Osteocyte (in vitro differentiated cells): ENCODE data around the gene STARD10. TPM values are rescaled to one million over a fixed set of nuclear protein-coding genes. Genes with fewer than 3 reads are reported as not detected.

ENCODE experiments used
- DNase-seq: peaks from one replicate; pipeline ENCODE4 v3.0.0; 2021; ENCODE audit warnings: mixed read lengths; ENCODE audit not compliant: unreplicated experiment; ENCODE audit errors: extremely low spot score
- H3K27ac Mint-ChIP-seq: one replicate; pipeline ENCODE4 v1.8.0; 2021; ENCODE audit warnings: mild to moderate bottlenecking, mixed read lengths; ENCODE audit not compliant: unreplicated experiment
- H3K27me3 Mint-ChIP-seq: one replicate; pipeline ENCODE4 v1.8.0; 2021; ENCODE audit warnings: mixed read lengths; ENCODE audit not compliant: unreplicated experiment
- H3K36me3 Mint-ChIP-seq: one replicate; pipeline ENCODE4 v1.8.0; 2021; ENCODE audit warnings: mixed read lengths; ENCODE audit not compliant: unreplicated experiment
- H3K4me1 Mint-ChIP-seq: one replicate; pipeline ENCODE4 v1.8.0; 2021; ENCODE audit warnings: mixed read lengths; ENCODE audit not compliant: unreplicated experiment
- H3K4me3 Mint-ChIP-seq: one replicate; pipeline ENCODE4 v1.8.0; 2021; ENCODE audit warnings: mild to moderate bottlenecking, moderate library complexity, mixed read lengths; ENCODE audit not compliant: unreplicated experiment
- H3K9me3 Mint-ChIP-seq: one replicate; pipeline ENCODE4 v1.8.0; 2021; ENCODE audit warnings: mixed read lengths; ENCODE audit not compliant: unreplicated experiment
- CTCF ChIP-seq: fragments of 200-600 bp; sonication (generic); IDR thresholded peaks from 2 replicates; pipeline ENCODE4 v1.5.0; 2021; ENCODE audit warnings: antibody characterized with exemption, mild to moderate bottlenecking, moderate library complexity
- total RNA-seq: library from RNA; stranded (reverse); gene quantifications from 2 replicates; pipeline ENCODE4 v1.2.1, GENCODE V29; 2021

Gene STARD10
- total RNA-seq, 1 donor from 2014 or later: 27.7 TPM

- DNase-seq: no peak
- Mint-ChIP-seq H3K27ac (peak overlapping the region; percentile 74), H3K9me3 (no peaks in the 10 kb centered on the region), H3K4me3 (no peak overlapping the region), H3K27me3 (no peaks in the 10 kb centered on the region), H3K4me1 (peaks cover 45% of the 10 kb centered on the region), H3K36me3 (no peaks in the 10 kb centered on the region)
- TF ChIP-seq CTCF: no peak
Measured at GRCh38 chr11:72741429-72741833, 52.4 kb downstream of the STARD10 start.

- Mint-ChIP-seq H3K36me3 (no peaks in the 10 kb centered on the region), H3K4me1 (peaks cover 48% of the 10 kb centered on the region), H3K4me3 (no peak overlapping the region), H3K27me3 (no peaks in the 10 kb centered on the region), H3K9me3 (no peaks in the 10 kb centered on the region), H3K27ac (peak overlapping the region; percentile 74)
- DNase-seq: no peak
- TF ChIP-seq CTCF: no peak
Measured at GRCh38 chr11:72740562-72741428, 53.1 kb downstream of the STARD10 start.

GRCh38 chr11:72740060-72740424 lies 53.8 kb downstream of the STARD10 start:
- no peak for DNase-seq
- no peaks in the 10 kb centered on the region for H3K27me3 Mint-ChIP-seq
- H3K27ac Mint-ChIP-seq: no peak overlapping the region
- peaks cover 51% of the 10 kb centered on the region for H3K4me1 Mint-ChIP-seq
- H3K9me3 Mint-ChIP-seq: no peaks in the 10 kb centered on the region
- TF ChIP-seq CTCF: no peak
- H3K36me3 Mint-ChIP-seq: no peaks in the 10 kb centered on the region
- H3K4me3 Mint-ChIP-seq: no peak overlapping the region

GRCh38 chr11:72739240-72740059 lies 54.4 kb downstream of the STARD10 start:
- no peaks in the 10 kb centered on the region for H3K9me3 Mint-ChIP-seq
- no peak overlapping the region for H3K4me3 Mint-ChIP-seq
- no peaks in the 10 kb centered on the region for H3K36me3 Mint-ChIP-seq
- no peak for TF ChIP-seq CTCF
- H3K4me1 Mint-ChIP-seq: peaks cover 51% of the 10 kb centered on the region
- no peak overlapping the region for H3K27ac Mint-ChIP-seq
- no peak for DNase-seq
- no peaks in the 10 kb centered on the region for H3K27me3 Mint-ChIP-seq
